B cell (primary cell): ENCODE results near the gene MAGI2.

ENCODE experiments used
- CTCF ChIP-seq: fragments of 200-600 bp; IDR thresholded peaks from one replicate; pipeline ENCODE4 v1.8.0; 2022; ENCODE audit warnings: antibody characterized with exemption, mild to moderate bottlenecking
- EZH2 ChIP-seq: IDR thresholded peaks from 2 replicates; pipeline ENCODE4 v1.6.1; 2012; ENCODE audit warnings: borderline replicate concordance, low read depth, mild to moderate bottlenecking, moderate library complexity, low read length; ENCODE audit not compliant: insufficient read depth, poor library complexity, severe bottlenecking

- TF ChIP-seq CTCF (no peak), EZH2 (no peak)
Measured at GRCh38 chr7:79034730-79035129, 418.7 kb downstream of the MAGI2 start.
